BE2C (cell line): ENCODE measurements around the gene TFB1M.

Source experiments
- DNase-seq: peaks from one replicate; pipeline ENCODE4 v3.0.0-alpha.2; 2020
- H3K27me3 ChIP-seq: fragments of 250-450 bp; sonication (Bioruptor Pico); 2 replicates; pipeline ENCODE4 v1.5.1; 2020; ENCODE audit warnings: mild to moderate bottlenecking
- H3K36me3 ChIP-seq: fragments of 250-450 bp; sonication (Bioruptor Pico); 2 replicates; pipeline ENCODE4 v1.5.1; 2020; ENCODE audit warnings: mild to moderate bottlenecking
- H3K4me1 ChIP-seq: fragments of 250-450 bp; sonication (Bioruptor Pico); 2 replicates; pipeline ENCODE4 v1.5.1; 2020
- H3K4me3 ChIP-seq: 2 replicates; pipeline ENCODE4 v1.5.1; 2011; ENCODE audit warnings: low read depth, low read length
- H3K9me3 ChIP-seq: fragments of 250-450 bp; sonication (Bioruptor Pico); 2 replicates; pipeline ENCODE4 v1.5.1; 2020
- CTCF ChIP-seq: IDR thresholded peaks from 2 replicates; pipeline ENCODE4 v1.5.1; 2012; ENCODE audit warnings: mild to moderate bottlenecking, low read depth, low read length

TFB1M gene

GRCh38 chr6:155215906-155216305 lies 98.4 kb downstream of the TFB1M start:
- H3K4me3 ChIP-seq = no peak overlapping the region
- no peak for TF ChIP-seq CTCF
- DNase-seq = no peak
- no peaks in the 10 kb centered on the region for H3K36me3 ChIP-seq
- no peaks in the 10 kb centered on the region for H3K9me3 ChIP-seq
- no peaks in the 10 kb centered on the region for H3K4me1 ChIP-seq
- no peaks in the 10 kb centered on the region for H3K27me3 ChIP-seq

- no peak for DNase-seq
- no peak for TF ChIP-seq CTCF
- no peaks in the 10 kb centered on the region for H3K9me3 ChIP-seq
- H3K36me3 ChIP-seq = no peaks in the 10 kb centered on the region
- no peaks in the 10 kb centered on the region for H3K27me3 ChIP-seq
- H3K4me1 ChIP-seq = no peaks in the 10 kb centered on the region
- H3K4me3 ChIP-seq = no peak overlapping the region
Measured at GRCh38 chr6:155213611-155214372, 100.5 kb downstream of the TFB1M start.

GRCh38 chr6:155212616-155213380 lies 101.5 kb downstream of the TFB1M start:
- TF ChIP-seq CTCF = no peak
- H3K4me3 ChIP-seq = no peak overlapping the region
- H3K36me3 ChIP-seq = no peaks in the 10 kb centered on the region
- no peaks in the 10 kb centered on the region for H3K27me3 ChIP-seq
- no peaks in the 10 kb centered on the region for H3K4me1 ChIP-seq
- no peak for DNase-seq
- no peaks in the 10 kb centered on the region for H3K9me3 ChIP-seq

GRCh38 chr6:155212106-155212505 lies 102.2 kb downstream of the TFB1M start:
- Histone ChIP-seq H3K4me1 (no peaks in the 10 kb centered on the region), H3K27me3 (no peaks in the 10 kb centered on the region), H3K9me3 (no peaks in the 10 kb centered on the region), H3K36me3 (no peaks in the 10 kb centered on the region), H3K4me3 (no peak overlapping the region)
- no peak for TF ChIP-seq CTCF
- no peak for DNase-seq

- no peaks in the 10 kb centered on the region for H3K27me3 ChIP-seq
- H3K9me3 ChIP-seq = no peaks in the 10 kb centered on the region
- no peak for DNase-seq
- no peak for TF ChIP-seq CTCF
- H3K36me3 ChIP-seq = no peaks in the 10 kb centered on the region
- H3K4me3 ChIP-seq = no peak overlapping the region
- H3K4me1 ChIP-seq = no peaks in the 10 kb centered on the region
Measured at GRCh38 chr6:155207223-155207622, 107.1 kb downstream of the TFB1M start.
